ENCODE data around the gene OR10D3.

Gene OR10D3

GRCh38 chr11:124233376-124233775 is 50.2 kb downstream of the OR10D3 start:
- no peaks in the 10 kb centered on the region for H3K4me1 ChIP-seq (ENCODE audit: low read length)
- H4K20me1 ChIP-seq (ENCODE audit: insufficient read depth, low read length), result no peaks in the 10 kb centered on the region
- H3F3A ChIP-seq (ENCODE audit: insufficient read depth, low read length), result no peaks in the 10 kb centered on the region
- TF ChIP-seq EZH2 (optimal IDR thresholded peaks at IDR 0.05; ENCODE audit: low read depth, low read length) (no peak), EZH2phosphoT487 (IDR thresholded peaks at IDR 0.05; ENCODE audit: low read length) (no peak)
- TF ChIP-seq, protein P1, sequence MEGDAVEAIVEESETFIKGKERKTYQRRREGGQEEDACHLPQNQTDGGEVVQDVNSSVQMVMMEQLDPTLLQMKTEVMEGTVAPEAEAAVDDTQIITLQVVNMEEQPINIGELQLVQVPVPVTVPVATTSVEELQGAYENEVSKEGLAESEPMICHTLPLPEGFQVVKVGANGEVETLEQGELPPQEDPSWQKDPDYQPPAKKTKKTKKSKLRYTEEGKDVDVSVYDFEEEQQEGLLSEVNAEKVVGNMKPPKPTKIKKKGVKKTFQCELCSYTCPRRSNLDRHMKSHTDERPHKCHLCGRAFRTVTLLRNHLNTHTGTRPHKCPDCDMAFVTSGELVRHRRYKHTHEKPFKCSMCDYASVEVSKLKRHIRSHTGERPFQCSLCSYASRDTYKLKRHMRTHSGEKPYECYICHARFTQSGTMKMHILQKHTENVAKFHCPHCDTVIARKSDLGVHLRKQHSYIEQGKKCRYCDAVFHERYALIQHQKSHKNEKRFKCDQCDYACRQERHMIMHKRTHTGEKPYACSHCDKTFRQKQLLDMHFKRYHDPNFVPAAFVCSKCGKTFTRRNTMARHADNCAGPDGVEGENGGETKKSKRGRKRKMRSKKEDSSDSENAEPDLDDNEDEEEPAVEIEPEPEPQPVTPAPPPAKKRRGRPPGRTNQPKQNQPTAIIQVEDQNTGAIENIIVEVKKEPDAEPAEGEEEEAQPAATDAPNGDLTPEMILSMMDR (IDR thresholded peaks at IDR 0.05; ENCODE audit: low read length), result no peak
- H3K36me3 ChIP-seq (replicated peaks; ENCODE audit: insufficient read depth, low read length), result no peaks in the 10 kb centered on the region
- no peak overlapping the region for H3K9ac ChIP-seq (ENCODE audit: low read length)
- no peaks in the 10 kb centered on the region for H3K79me2 ChIP-seq (ENCODE audit: low read length)
- no peaks in the 10 kb centered on the region for H3K9me2 ChIP-seq (replicated peaks; ENCODE audit: insufficient read depth, low read length)
- DNase-seq, result no peak
- H3K4me3 ChIP-seq (ENCODE audit: low read length), result no peak overlapping the region
- no peak overlapping the region for H2AFZ ChIP-seq (ENCODE audit: low read length)
- H3K27ac ChIP-seq (ENCODE audit: low read length), result no peak overlapping the region
- no peak overlapping the region for H3K4me2 ChIP-seq (ENCODE audit: low read depth, low read length)
- no peaks in the 10 kb centered on the region for H3K27me3 ChIP-seq (replicated peaks; ENCODE audit: insufficient read depth, low read length)
- no peaks in the 10 kb centered on the region for H3K9me3 ChIP-seq (replicated peaks; ENCODE audit: insufficient read depth, low read length)
